Dedifferentiated amniotic fluid mesenchymal stem cell (primary cell): ENCODE data around the gene BAZ1B.
"Not testable (repeated sequence)": the region's sequence is repeated elsewhere in the genome, so short reads cannot be mapped to it uniquely, and the experiment has no call there.

Experiments used
- DNase-seq: peaks from one replicate; pipeline ENCODE4 v3.0.0-alpha.2; 2016; ENCODE audit errors: extremely low spot score

Gene BAZ1B

GRCh38 chr7:73503229-73503628 is 18.9 kb downstream of the BAZ1B start:
- DNase-seq = no peak

- DNase-seq = no peak
Measured at GRCh38 chr7:73496626-73497025, 25.5 kb downstream of the BAZ1B start.

- not testable (repeated sequence) for DNase-seq
Measured at GRCh38 chr7:73495507-73495906, 26.6 kb downstream of the BAZ1B start.

GRCh38 chr7:73489976-73490375 is 32.1 kb downstream of the BAZ1B start:
- DNase-seq = no peak

GRCh38 chr7:73487486-73487885 is 34.6 kb downstream of the BAZ1B start:
- DNase-seq = no peak

- DNase-seq = no peak
Measured at GRCh38 chr7:73483171-73483570, 38.9 kb downstream of the BAZ1B start.

GRCh38 chr7:73482746-73483145 is 39.3 kb downstream of the BAZ1B start:
- no peak for DNase-seq

- DNase-seq = not testable (repeated sequence)
Measured at GRCh38 chr7:73481521-73481920, 40.6 kb downstream of the BAZ1B start.

- no peak for DNase-seq
Measured at GRCh38 chr7:73478549-73478948, 43.5 kb downstream of the BAZ1B start.

- DNase-seq = no peak
Measured at GRCh38 chr7:73477376-73477775, 44.7 kb downstream of the BAZ1B start.

GRCh38 chr7:73470208-73470607 is 51.9 kb downstream of the BAZ1B start:
- no peak for DNase-seq

GRCh38 chr7:73467046-73467445 is 55.0 kb downstream of the BAZ1B start:
- not testable (repeated sequence) for DNase-seq

GRCh38 chr7:73466112-73466511 is 56.0 kb downstream of the BAZ1B start:
- DNase-seq = no peak

GRCh38 chr7:73463966-73464365 is 58.1 kb downstream of the BAZ1B start:
- no peak for DNase-seq

GRCh38 chr7:73463260-73463659 is 58.8 kb downstream of the BAZ1B start:
- no peak for DNase-seq

GRCh38 chr7:73461782-73462285 is 60.3 kb downstream of the BAZ1B start:
- DNase-seq = no peak

- no peak for DNase-seq
Measured at GRCh38 chr7:73454424-73454823, 67.7 kb downstream of the BAZ1B start.

- DNase-seq = no peak
Measured at GRCh38 chr7:73452999-73453635, 69.0 kb downstream of the BAZ1B start.

- peak; percentile 61 for DNase-seq
Measured at GRCh38 chr7:73451780-73452398, 70.2 kb downstream of the BAZ1B start.

GRCh38 chr7:73449422-73449821 is 72.7 kb downstream of the BAZ1B start:
- DNase-seq = no peak

GRCh38 chr7:73448609-73449008 is 73.5 kb downstream of the BAZ1B start:
- DNase-seq = no peak

- no peak for DNase-seq
Measured at GRCh38 chr7:73447121-73447733, 74.9 kb downstream of the BAZ1B start.

- DNase-seq = no peak
Measured at GRCh38 chr7:73446682-73447081, 75.4 kb downstream of the BAZ1B start.
